ENCODE results near the gene EIF2D.

DNA sequence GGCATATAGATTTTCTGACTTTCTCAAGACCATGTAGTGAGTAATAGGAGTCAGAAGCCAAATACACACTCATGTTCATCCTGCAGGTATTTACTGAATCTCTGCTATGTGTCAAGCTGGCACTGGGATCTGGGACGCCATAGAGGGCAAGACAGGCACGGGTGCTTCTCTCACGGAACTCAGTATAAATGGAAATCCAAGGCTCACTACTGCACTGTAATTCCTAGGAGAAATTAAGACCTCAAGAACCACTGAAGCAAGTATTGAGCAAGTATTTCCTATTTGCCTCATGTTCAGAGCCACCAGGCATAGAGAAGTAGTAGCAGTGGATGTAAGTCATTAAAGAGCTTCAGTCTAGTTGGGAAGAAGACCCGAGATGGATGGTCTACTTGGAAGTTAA, 38.9 kb downstream of the EIF2D start:
- TF ChIP-seq, protein P1, sequence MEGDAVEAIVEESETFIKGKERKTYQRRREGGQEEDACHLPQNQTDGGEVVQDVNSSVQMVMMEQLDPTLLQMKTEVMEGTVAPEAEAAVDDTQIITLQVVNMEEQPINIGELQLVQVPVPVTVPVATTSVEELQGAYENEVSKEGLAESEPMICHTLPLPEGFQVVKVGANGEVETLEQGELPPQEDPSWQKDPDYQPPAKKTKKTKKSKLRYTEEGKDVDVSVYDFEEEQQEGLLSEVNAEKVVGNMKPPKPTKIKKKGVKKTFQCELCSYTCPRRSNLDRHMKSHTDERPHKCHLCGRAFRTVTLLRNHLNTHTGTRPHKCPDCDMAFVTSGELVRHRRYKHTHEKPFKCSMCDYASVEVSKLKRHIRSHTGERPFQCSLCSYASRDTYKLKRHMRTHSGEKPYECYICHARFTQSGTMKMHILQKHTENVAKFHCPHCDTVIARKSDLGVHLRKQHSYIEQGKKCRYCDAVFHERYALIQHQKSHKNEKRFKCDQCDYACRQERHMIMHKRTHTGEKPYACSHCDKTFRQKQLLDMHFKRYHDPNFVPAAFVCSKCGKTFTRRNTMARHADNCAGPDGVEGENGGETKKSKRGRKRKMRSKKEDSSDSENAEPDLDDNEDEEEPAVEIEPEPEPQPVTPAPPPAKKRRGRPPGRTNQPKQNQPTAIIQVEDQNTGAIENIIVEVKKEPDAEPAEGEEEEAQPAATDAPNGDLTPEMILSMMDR (IDR thresholded peaks at IDR 0.05; ENCODE audit: insufficient read depth, low read length): no peak
- peak; percentile 63; the same call in 1 of the 2 replicates for TF ChIP-seq POLR2AphosphoS5 (IDR thresholded peaks at IDR 0.05; ENCODE audit: low read depth)
- TF ChIP-seq, protein P2, sequence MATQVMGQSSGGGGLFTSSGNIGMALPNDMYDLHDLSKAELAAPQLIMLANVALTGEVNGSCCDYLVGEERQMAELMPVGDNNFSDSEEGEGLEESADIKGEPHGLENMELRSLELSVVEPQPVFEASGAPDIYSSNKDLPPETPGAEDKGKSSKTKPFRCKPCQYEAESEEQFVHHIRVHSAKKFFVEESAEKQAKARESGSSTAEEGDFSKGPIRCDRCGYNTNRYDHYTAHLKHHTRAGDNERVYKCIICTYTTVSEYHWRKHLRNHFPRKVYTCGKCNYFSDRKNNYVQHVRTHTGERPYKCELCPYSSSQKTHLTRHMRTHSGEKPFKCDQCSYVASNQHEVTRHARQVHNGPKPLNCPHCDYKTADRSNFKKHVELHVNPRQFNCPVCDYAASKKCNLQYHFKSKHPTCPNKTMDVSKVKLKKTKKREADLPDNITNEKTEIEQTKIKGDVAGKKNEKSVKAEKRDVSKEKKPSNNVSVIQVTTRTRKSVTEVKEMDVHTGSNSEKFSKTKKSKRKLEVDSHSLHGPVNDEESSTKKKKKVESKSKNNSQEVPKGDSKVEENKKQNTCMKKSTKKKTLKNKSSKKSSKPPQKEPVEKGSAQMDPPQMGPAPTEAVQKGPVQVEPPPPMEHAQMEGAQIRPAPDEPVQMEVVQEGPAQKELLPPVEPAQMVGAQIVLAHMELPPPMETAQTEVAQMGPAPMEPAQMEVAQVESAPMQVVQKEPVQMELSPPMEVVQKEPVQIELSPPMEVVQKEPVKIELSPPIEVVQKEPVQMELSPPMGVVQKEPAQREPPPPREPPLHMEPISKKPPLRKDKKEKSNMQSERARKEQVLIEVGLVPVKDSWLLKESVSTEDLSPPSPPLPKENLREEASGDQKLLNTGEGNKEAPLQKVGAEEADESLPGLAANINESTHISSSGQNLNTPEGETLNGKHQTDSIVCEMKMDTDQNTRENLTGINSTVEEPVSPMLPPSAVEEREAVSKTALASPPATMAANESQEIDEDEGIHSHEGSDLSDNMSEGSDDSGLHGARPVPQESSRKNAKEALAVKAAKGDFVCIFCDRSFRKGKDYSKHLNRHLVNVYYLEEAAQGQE (IDR thresholded peaks at IDR 0.05; ENCODE audit: insufficient replicate concordance, low read depth): no peak
- TF ChIP-seq SPI1 (IDR thresholded peaks at IDR 0.05; ENCODE audit: borderline replicate concordance, low read depth): no peak
